Hematopoietic multipotent progenitor cell (in vitro differentiated cells): ENCODE measurements around the gene TPX2. TPM values are rescaled to one million over a fixed set of nuclear protein-coding genes. Genes with fewer than 3 reads are reported as not detected.

Source experiments
- DNase-seq, 3 donors: peaks; one replicate each; pipeline ENCODE4 v3.0.0-alpha.2; 2011 to 2015; ENCODE audit warnings: low read depth in 2 of 3, low spot score in 2 of 3
- total RNA-seq: library from RNA; depleted of rRNA; stranded (reverse); fragments of >200 nt; gene quantifications from one replicate; pipeline ENCODE4 v1.2.3, GENCODE V29; 2012

TPX2 gene
- total RNA-seq, 1 donor: 5.1 TPM

DNA sequence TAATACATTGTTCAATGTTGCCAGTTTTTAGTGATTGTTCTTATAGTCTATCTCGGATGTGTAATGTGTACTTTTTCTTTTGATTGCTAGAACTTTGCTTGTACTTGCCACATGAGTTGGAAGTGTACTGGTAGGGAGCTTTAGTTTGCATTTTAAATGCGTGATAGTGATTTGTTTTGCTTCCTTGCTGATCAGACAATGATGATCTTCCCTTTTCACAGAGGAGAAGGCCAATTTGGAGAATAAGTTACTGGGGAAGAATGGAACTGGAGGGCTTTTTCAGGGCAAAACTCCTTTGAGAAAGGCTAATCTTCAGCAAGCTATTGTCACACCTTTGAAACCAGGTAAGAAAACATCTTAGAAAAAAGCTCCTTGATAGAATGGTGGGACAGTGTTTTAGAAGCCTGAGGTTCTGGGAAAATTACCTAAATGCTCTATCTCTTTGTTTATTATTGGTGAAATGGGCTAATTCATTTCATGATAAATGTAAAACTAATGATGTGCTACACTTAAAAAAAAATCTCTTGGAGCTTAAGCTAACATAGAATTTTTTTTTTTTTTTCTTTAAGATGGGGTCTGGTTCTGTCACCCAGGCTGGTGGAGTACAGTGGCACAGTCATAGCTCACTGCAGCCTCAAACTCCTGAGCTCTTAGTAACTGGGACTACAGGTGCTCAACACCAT is 20.9 kb downstream of the TPX2 start:
- no peak for DNase-seq

GRCh38 chr20:31760519-31761240 is 21.6 kb downstream of the TPX2 start:
- DNase-seq: no peak

GRCh38 chr20:31764641-31765305 is 25.7 kb downstream of the TPX2 start:
- DNase-seq: no peak

- DNase-seq: no peak
Measured at GRCh38 chr20:31767805-31768204, 28.7 kb downstream of the TPX2 start.

GRCh38 chr20:31769681-31770080 is 30.6 kb downstream of the TPX2 start:
- DNase-seq: no peak

GRCh38 chr20:31770243-31770642 is 31.2 kb downstream of the TPX2 start:
- no peak for DNase-seq

DNA sequence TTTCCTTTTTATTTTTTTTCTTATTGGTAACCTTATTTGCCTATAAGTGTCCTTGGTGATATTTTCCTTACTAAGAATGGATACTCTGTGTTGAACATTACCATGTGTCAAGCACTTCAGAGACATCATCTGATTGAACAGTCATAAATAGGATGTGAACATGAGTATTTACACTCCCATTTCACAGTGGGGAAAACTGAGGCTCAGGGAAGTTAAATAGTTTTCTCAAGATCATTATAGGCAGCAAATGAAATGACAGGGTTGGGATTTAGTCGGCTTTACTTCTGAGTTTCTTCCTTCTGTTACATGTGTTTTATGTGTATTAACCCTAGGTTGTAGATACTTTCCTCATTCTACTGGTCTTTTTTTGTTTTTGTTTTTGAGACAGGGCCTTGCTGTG is 35.3 kb downstream of the TPX2 start:
- DNase-seq: no peak

- DNase-seq: no peak
Measured at GRCh38 chr20:31780839-31781238, 41.7 kb downstream of the TPX2 start.

- DNase-seq: no peak
Measured at GRCh38 chr20:31781945-31782344, 42.9 kb downstream of the TPX2 start.

GRCh38 chr20:31784354-31785044 is 45.4 kb downstream of the TPX2 start:
- DNase-seq: no peak

DNA sequence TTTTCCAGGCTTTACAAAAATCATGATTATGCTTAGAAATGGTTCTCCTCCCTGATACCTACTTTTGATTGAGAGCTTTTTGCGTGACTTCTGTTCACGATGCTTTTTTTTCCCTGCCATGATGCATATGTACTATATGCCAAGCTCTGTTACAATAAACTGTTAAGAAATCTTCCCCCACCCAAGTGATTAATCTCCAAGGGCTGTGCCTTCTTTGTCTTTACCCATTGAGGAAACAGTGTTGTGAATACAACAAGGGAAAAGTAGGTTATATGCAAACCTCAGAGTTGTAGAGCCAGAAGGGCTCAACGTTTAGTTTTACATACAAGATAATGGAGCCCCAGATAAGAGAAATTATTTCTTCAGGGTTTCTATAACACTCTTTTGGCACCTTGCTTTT is 46.0 kb downstream of the TPX2 start:
- DNase-seq: no peak

- no peak for DNase-seq
Measured at GRCh38 chr20:31788578-31788977, 49.5 kb downstream of the TPX2 start.

- no peak for DNase-seq
Measured at GRCh38 chr20:31790401-31790800, 51.3 kb downstream of the TPX2 start.

DNA sequence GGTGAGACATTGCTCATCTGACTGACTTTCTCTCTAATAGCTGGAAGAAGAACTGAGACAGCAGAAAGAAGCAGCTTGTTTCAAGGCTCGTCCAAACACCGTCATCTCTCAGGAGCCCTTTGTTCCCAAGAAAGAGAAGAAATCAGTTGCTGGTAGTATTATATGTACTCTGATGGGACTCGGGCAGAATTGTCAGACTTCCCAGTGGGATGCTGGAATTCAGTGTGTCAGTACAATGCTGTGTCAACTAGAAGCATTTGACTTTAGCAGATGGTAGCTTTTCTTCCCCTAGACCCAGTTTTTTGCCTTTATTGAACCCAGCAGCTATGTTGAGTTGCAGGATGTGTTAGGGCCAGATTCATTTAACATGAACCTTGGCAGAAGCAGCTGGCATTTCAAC is 58.3 kb downstream of the TPX2 start:
- DNase-seq: no peak

DNA sequence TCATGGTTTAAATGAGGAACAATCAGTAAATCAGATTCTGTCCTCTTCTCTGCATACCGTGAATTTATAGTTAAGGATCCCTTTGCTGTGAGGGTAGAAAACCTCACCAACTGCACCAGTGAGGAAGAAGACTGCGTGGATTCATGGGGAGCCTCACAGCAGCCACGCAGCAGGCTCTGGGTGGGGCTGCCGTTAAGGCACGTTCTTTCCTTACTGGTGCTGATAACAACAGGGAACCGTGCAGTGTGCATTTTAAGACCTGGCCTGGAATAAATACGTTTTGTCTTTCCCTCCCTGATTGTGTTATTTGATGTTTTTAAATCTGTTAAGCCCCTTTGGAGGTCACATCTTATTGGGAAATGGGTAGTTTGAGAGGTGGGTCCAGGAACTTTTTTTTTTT is 62.4 kb downstream of the TPX2 start:
- DNase-seq: no peak

DNA sequence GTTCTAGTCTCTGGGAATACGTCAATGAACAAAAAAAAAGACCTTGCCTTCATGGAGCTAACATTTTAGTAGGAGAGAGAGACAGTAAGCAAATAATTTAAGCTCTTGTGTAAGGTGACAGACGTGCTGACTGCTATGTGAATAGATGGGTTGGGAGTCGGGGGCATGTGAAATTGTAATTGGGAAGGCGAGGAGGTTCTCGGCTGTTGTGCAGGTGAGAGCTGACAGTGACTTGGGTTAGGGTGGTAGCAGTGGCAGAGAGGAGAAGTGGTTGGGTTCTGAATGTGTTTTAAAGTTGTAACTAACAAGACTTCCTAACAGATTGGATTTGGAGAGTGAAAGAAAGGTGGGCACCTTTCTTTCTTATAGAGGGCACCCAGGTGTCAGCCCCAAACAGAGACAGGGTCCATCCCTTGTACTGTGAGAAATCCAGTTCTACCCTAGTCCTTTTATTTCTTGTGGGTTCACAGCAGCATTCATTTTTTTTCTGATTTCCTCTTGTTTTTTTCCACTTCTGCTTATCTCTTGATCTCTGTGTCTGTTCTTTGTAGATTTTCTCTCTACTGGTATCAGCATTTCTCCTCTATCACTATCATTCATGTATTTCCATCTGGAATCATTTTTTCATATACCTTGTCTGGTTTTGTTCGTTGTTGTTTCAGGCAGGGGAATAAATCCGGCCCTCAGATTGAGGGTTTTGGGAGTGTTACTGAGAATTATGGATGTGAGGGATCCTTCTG is 64.6 kb downstream of the TPX2 start:
- DNase-seq: peak in 1 of 3 donors; percentile 28

DNA sequence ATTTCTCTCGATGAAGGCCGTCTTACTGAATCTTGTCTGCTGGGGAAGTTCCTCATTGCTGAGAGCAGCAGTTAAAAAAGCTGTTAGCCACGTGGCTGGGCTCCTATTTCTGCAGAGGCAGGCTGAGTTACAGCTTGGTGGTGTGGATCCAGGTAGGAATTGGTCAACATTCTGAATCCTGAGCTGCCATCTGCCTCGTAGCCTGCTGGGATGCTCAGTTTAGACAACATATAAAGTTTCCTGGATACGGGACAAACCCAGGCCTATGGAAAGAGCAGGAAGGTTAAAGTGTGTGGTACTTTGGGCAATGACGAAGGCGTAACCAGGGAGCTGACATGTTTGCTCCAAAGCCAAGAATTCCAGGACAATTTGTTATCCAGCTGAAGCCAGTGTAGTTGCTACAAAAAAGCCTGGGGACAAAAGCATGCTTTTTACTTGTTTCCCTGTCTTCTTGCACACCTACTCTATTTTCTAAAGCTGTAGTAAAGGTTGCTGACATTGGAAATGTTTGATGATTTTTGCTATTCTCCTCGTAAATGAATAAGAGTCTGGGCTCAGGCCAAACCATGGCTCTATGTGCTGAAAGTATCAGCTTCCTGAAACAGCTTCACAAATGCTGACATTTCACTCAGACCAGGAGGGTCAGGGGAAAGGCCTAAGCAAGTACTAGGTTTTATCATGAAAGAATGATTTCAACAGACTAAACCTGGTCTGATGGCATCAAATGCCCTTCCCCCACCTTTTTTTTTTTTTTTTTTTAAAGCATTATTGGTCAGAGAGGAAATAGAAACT is 67.7 kb downstream of the TPX2 start:
- DNase-seq: peak in 1 of 3 donors; percentile 39

- DNase-seq: no peak
Measured at GRCh38 chr20:31808481-31808880, 69.4 kb downstream of the TPX2 start.

GRCh38 chr20:31809661-31810060 is 70.6 kb downstream of the TPX2 start:
- DNase-seq: no peak

DNA sequence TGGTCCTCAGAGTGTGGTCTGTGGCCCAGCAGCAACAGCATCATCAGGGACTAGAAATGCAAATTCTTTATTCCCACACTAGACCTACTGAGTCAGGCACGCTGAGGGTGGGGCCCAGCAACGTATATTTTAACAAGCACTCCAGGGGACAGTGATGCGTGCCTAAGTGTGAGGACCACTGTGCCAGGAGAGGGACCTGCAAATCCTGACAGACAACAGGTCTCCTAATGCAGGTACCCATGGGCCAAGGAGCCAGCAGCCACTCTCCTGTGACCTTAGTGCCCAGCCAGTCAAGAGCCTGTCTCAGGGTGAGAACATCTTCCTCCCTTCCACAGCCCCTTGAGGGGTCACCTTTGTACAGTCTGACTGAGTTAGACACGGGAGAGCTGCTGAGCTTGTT is 72.1 kb downstream of the TPX2 start:
- DNase-seq: no peak
